Ectodermal cell (in vitro differentiated cells): ENCODE data around the gene LINC00237.

ENCODE experiments used
- H3K27ac ChIP-seq: 2 replicates; pipeline ENCODE4 v1.7.0; 2013; ENCODE audit warnings: mild to moderate bottlenecking, low read depth, low read length; ENCODE audit not compliant: insufficient read depth, poor library complexity, severe bottlenecking
- H3K27me3 ChIP-seq: 2 replicates; pipeline ENCODE4 v1.7.0; 2013; ENCODE audit warnings: mild to moderate bottlenecking, low read length; ENCODE audit not compliant: insufficient read depth, control insufficient read depth, poor library complexity, severe bottlenecking
- H3K36me3 ChIP-seq: one replicate; pipeline ENCODE4 v1.7.0; 2013; ENCODE audit warnings: low read length; ENCODE audit not compliant: control insufficient read depth, insufficient read depth
- H3K4me1 ChIP-seq: one replicate; pipeline ENCODE4 v1.7.0; 2013; ENCODE audit warnings: low read length; ENCODE audit not compliant: control insufficient read depth, insufficient read depth
- H3K4me3 ChIP-seq: 2 replicates; pipeline ENCODE4 v1.7.0; 2013; ENCODE audit warnings: low read depth, low read length, control low read depth; ENCODE audit not compliant: insufficient read depth
- H3K9me3 ChIP-seq: 2 replicates; pipeline ENCODE4 v1.7.0; 2013; ENCODE audit warnings: mild to moderate bottlenecking, low read length, moderate library complexity; ENCODE audit not compliant: control insufficient read depth
- WGBS, 2 experiments: methylation state at CpG; one replicate each; pipeline ENCODE4 v1.1.7; 2013; ENCODE audit warnings: missing lambda C conversion rate in 2 of 2; 5-methylcytosine and 5-hydroxymethylcytosine counted together

Gene LINC00237

GRCh38 chr20:21125849-21126580, 19.9 kb upstream of the LINC00237 start, which contains the start of gene KIZ:
Gene KIZ (plus strand): TSS chr20:21126082. CDS start chr20:21126116, 34 bp downstream.
- Histone ChIP-seq H3K27me3 (peaks cover 15% of the 10 kb centered on the region), H3K27ac (peak within 1 kb of the TSS; percentile 50), H3K36me3 (no peaks in the 10 kb centered on the region), H3K4me3 (peak within 1 kb of the TSS; percentile 94), H3K9me3 (no peaks in the 10 kb centered on the region), H3K4me1 (peaks cover 9% of the 10 kb centered on the region)
- WGBS, 2 experiments, result 0% methylated on average over 66 of the region's 66 CpGs

DNA sequence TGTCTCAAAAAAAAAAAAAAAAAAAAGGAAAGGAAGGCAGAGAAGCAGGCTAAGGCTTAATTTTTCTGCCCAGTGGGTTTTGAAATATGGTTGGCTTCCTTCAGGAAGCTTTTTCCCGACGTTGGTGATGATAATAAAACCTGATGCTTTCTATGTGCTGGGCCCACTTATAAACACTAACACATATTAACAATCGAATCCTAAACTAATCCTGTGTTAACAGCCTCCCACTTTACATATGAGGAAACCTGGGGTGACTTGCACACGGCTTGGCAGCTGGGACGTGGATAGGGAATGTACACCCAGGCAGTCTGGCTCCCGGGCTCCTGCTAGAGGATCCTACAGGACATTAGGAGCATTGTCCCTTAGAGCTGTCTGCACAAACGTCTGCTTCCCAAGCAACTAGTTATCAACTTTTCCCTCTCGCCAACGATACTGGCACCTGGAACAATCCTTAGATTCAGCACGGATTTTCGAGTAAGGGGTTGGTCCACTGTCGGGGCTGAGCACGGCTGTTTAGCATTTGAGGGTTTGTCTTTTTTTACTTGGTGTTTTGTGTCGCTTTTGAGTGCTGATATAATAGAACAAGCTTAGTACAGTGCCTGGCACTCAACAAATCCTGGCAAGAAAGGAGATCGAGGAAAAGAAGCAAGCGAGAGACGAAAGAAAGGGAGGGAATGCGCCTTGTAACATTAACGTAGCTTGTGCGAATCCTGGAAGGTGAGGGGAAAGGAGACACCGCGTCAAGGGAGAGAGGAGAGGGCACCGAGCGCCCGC, 19.1 kb upstream of the LINC00237 start:
- H3K4me1 ChIP-seq, result peaks cover 9% of the 10 kb centered on the region
- peak overlapping the region; percentile 94 for H3K4me3 ChIP-seq
- no peaks in the 10 kb centered on the region for H3K36me3 ChIP-seq
- H3K27me3 ChIP-seq, result peaks cover 15% of the 10 kb centered on the region
- 13 to 14% methylated on average over 25 of the region's 25 CpGs for WGBS, 2 experiments
- H3K9me3 ChIP-seq, result no peaks in the 10 kb centered on the region
- no peak overlapping the region for H3K27ac ChIP-seq

DNA sequence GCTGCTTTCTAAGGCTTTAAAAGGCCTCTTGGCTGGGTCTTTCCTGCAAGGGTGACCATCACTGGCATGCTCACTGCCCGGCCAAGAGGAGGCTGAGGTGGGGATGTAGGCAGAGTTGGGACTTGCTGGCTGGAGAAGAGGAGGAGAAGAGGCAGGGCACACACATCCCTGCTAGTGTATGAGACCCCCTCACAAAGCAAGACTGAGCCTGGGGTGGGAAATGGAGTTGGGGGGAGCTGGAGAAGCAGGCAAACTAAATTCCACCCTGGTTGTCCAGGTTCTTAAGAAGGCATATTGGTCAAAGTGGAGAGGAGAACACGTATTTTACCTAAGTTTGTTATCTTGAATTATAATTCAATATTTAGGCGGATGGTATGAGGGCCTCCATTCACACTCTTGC, 18.0 kb upstream of the LINC00237 start:
- Histone ChIP-seq H3K36me3 (no peaks in the 10 kb centered on the region), H3K27me3 (peaks cover 15% of the 10 kb centered on the region), H3K9me3 (no peaks in the 10 kb centered on the region), H3K27ac (no peak overlapping the region), H3K4me3 (no peak overlapping the region), H3K4me1 (peaks cover 9% of the 10 kb centered on the region)
- WGBS, 2 experiments, result 93 to 98% methylated on average over 3 of the region's 3 CpGs

GRCh38 chr20:21118782-21119181, 12.6 kb upstream of the LINC00237 start:
- H3K36me3 ChIP-seq, result no peaks in the 10 kb centered on the region
- H3K4me3 ChIP-seq, result no peak overlapping the region
- WGBS, 2 experiments, result 95 to 100% methylated on average over 2 of the region's 2 CpGs
- H3K9me3 ChIP-seq, result no peaks in the 10 kb centered on the region
- peaks cover 3% of the 10 kb centered on the region for H3K27me3 ChIP-seq
- H3K4me1 ChIP-seq, result no peaks in the 10 kb centered on the region
- H3K27ac ChIP-seq, result no peak overlapping the region

DNA sequence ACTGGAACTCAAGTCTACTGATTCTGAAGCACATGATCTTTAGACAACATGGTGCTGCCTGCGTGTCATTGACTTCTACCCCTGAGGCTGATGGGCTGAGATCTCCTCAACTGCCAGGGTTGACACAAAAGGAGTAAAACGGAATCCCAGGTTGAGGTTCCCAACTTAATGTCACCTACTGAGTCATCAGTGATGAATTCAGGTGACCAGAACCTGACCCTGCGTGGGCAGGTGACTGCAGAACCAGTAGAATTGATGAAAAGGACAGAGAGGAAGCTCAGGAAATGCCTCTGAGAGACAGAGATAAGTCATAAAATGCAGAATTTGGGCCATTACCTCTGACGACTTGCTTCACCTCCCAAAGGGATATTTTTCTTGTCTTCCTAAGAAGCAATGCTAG, 12.0 kb upstream of the LINC00237 start:
- H3K4me1 ChIP-seq, result no peaks in the 10 kb centered on the region
- H3K36me3 ChIP-seq, result no peaks in the 10 kb centered on the region
- WGBS, 2 experiments, result 87 to 91% methylated on average over 4 of the region's 4 CpGs
- no peak overlapping the region for H3K27ac ChIP-seq
- H3K4me3 ChIP-seq, result no peak overlapping the region
- no peaks in the 10 kb centered on the region for H3K9me3 ChIP-seq
- H3K27me3 ChIP-seq, result peaks cover 3% of the 10 kb centered on the region

GRCh38 chr20:21117521-21117920, 11.4 kb upstream of the LINC00237 start:
- Histone ChIP-seq H3K4me1 (no peaks in the 10 kb centered on the region), H3K9me3 (no peaks in the 10 kb centered on the region), H3K27ac (no peak overlapping the region), H3K36me3 (no peaks in the 10 kb centered on the region), H3K27me3 (peaks cover 3% of the 10 kb centered on the region), H3K4me3 (no peak overlapping the region)
- WGBS, 2 experiments, result 91 to 92% methylated on average over 4 of the region's 4 CpGs

DNA sequence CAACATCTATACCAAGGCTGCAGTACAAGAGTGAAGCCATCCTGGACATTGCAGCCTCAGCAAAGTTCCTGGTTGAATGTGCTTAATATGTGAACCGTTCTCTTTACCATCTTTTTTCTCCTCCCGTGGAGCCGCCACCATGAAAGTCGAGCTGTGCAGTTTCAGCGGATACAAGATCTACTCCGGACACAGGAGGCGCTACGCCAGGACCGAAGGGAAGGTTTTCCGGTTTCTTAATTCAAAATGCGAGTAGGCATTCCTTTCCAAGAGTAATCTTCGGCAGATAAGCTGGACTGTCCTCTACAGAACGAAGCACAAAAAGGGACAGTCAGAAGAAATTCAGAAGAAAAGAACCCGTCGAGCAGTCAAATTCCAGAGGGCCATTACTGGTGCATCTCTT, 8.4 kb upstream of the LINC00237 start:
- no peaks in the 10 kb centered on the region for H3K4me1 ChIP-seq
- 92 to 93% methylated on average over 15 of the region's 15 CpGs for WGBS, 2 experiments
- no peaks in the 10 kb centered on the region for H3K9me3 ChIP-seq
- H3K4me3 ChIP-seq, result no peak overlapping the region
- H3K36me3 ChIP-seq, result no peaks in the 10 kb centered on the region
- H3K27ac ChIP-seq, result no peak overlapping the region
- H3K27me3 ChIP-seq, result peaks cover 21% of the 10 kb centered on the region

DNA sequence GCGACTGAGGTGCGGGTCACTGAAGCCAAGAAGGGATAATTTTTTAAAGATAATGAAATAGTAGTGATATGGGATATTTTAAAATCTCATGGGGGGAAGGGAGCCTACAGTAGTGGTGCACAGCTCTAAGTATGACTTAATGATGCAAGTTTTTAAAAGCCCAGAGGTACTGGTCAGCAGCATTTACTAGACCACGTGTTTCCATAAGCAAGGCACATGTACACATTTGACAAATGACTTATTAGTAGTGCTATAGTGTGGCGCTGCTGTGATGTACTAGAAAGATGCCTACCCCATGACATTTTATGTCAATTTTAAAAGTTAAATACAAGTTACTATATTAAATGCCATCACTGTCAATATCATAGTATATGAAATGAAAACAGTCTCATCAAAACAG, 7.5 kb upstream of the LINC00237 start:
- no peak overlapping the region for H3K4me3 ChIP-seq
- H3K9me3 ChIP-seq, result no peaks in the 10 kb centered on the region
- no peak overlapping the region for H3K27ac ChIP-seq
- peaks cover 30% of the 10 kb centered on the region for H3K27me3 ChIP-seq
- WGBS, 2 experiments, result 95% methylated on average over 3 to 4 of the region's 4 CpGs
- H3K4me1 ChIP-seq, result no peaks in the 10 kb centered on the region
- H3K36me3 ChIP-seq, result no peaks in the 10 kb centered on the region

GRCh38 chr20:21111416-21111815, 5.3 kb upstream of the LINC00237 start:
- H3K36me3 ChIP-seq, result no peaks in the 10 kb centered on the region
- 73 to 100% methylated on average over 2 of the region's 2 CpGs for WGBS, 2 experiments
- peaks cover 53% of the 10 kb centered on the region for H3K27me3 ChIP-seq
- H3K9me3 ChIP-seq, result no peaks in the 10 kb centered on the region
- H3K4me3 ChIP-seq, result no peak overlapping the region
- H3K4me1 ChIP-seq, result no peaks in the 10 kb centered on the region
- no peak overlapping the region for H3K27ac ChIP-seq

- Histone ChIP-seq H3K27me3 (peaks cover 59% of the 10 kb centered on the region), H3K36me3 (no peaks in the 10 kb centered on the region), H3K4me3 (no peak overlapping the region), H3K9me3 (no peaks in the 10 kb centered on the region), H3K27ac (no peak overlapping the region), H3K4me1 (peaks cover 2% of the 10 kb centered on the region)
- WGBS, 2 experiments, result 90 to 100% methylated on average over 1 of the region's 1 CpG
These were observed 4.7 kb upstream of the LINC00237 start for GRCh38 chr20:21110811-21111210.
